ENCODE measurements around the gene SH3BGRL3.
"Not testable (repeated sequence)": the region's sequence is repeated elsewhere in the genome, so short reads cannot be mapped to it uniquely, and the experiment has no call there.

The SH3BGRL3 gene

DNA sequence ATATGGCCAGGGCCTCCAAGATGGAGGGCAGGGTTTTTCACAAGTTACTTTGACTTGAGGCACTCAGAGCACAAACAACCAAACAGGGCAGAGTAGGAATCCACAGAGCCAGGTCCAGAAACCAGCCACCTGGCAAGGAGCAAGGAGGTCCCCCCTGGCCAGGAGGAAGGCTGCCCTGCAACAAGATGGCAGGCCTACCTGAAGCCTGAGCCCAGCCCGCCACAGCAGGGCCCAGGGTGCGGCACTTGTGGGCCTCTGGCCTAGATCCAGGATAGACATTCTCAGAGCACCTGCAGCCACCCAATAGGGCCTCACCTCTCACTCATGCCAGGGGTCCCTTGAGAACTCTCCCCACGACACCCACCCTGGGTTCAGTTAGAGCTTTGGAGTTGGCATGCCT is 11.5 kb downstream of the SH3BGRL3 start:
- TF ChIP-seq ZNF274 (IDR thresholded peaks at IDR 0.05; ENCODE audit: low read depth, low read length): no peak
- H3K4me3 ChIP-seq (ENCODE audit: low read length): no peak overlapping the region

DNA sequence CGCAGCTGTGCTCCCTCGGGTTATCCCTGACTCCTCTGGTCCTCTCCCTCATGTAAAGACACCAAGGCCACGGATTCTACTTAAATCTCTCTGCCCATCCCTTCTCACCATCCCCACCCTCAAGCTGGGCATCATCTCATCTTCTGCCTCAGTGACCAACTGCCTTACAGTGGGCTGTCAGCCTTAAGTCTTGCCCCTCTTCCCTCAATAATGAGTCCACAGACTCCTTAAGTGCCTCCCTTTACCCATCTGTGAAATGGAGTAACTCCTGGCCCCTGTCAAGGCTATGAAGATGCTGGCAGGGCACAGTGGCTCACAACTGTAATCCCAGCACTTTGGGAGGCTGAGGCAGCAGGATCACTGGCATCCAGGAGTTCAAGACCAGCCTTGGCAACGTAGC is 12.1 kb downstream of the SH3BGRL3 start:
- H3K4me3 ChIP-seq (ENCODE audit: low read length): no peak overlapping the region
- no peak for TF ChIP-seq ZNF274 (IDR thresholded peaks at IDR 0.05; ENCODE audit: low read depth, low read length)

DNA sequence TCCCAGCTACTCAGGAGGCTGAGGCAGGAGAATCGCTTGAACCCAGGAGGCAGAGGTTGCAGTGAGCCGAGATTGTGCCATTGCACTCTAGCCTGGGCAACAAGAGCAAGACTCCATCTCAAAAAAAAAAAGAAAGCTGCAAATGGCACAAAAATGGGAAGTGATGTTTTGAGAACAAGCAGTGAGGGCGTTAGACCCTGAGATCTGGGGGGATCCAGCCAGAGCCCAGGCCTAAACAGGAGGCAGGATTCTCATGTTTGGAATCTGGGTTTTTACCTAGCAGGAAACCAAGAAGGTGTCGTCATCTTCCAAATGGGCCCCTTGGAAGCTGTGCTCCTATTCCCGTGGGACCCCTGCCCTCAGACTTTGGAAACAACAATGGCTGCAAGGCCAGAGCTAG is 12.8 kb downstream of the SH3BGRL3 start:
- H3K4me3 ChIP-seq (ENCODE audit: low read length): not testable (repeated sequence)

DNA sequence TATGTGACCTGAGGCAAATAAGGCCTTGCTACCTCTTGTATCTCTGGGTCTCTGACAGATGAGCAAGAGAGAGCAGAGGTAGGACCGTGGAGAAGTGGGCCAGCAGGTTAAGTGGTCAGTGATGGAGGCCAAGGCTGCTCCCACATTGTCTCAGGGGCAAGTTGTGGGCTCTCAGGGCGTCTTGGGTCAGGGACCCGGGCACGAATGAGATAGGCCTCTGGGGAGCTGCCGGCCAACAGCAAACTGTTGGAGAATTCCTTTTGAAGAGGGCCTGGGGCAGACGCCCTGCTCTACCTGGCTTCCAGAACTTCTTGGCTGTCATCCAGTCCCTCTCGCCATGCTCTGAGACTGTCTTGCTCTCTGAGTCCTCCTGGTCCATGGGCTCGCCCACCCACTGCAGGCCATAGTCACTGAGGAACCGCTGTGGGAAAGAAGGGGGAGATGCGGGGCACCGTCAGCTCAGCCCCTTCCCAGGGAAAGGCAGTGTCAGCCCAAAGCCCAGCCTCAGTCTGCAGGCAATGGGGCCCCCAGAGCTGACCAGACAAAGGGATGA is 14.1 kb downstream of the SH3BGRL3 start:
- TF ChIP-seq ZNF274 (IDR thresholded peaks at IDR 0.05; ENCODE audit: low read depth, low read length): no peak
- no peak overlapping the region for H3K4me3 ChIP-seq (ENCODE audit: low read length)

DNA sequence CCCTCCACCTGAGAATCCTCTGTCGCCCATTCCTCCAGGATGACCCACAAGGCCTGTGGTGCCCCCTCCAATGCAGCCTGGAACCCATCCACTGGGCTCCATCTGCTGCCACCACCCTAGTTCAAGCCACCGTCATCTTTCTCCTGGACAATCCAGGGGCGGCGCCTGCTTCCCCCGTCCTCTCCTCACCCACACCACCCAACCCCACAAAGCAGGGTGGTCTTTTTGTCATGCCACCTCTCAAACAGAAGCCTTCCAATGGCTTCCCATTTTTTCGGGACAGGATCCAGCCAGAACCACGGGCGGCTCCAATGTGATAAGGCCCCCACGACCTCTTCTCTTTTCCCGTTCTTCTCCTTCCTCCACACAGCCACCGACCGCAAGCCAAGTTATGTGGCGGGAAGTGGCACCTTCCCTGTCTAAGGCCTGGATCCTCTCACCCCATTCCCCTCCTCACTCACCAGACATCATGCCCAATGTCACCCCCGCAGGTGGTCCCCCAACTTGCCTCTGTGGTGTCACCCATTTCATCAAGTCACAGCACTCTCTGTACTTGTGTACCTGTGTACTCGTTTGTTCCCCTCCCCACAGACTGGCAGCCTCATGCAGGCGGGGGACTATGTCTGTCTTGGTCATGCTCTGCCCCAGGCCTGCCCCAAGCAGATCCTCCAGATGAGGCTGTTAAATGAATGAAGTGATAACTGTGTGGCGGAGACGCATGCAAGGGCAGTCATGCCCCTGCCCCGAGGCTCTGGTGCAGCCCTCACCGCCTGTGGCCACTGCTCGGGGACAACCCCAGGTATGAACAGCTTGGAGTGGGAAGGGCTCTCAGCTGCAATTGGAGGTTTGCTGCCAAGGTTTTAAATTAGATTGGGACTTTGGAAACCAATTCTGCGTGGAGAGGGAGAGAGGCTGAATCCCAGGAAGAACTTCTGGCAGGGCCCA is 15.6 kb downstream of the SH3BGRL3 start:
- no peak for TF ChIP-seq ZNF274 (IDR thresholded peaks at IDR 0.05; ENCODE audit: low read depth, low read length)
- no peak overlapping the region for H3K4me3 ChIP-seq (ENCODE audit: low read length)

DNA sequence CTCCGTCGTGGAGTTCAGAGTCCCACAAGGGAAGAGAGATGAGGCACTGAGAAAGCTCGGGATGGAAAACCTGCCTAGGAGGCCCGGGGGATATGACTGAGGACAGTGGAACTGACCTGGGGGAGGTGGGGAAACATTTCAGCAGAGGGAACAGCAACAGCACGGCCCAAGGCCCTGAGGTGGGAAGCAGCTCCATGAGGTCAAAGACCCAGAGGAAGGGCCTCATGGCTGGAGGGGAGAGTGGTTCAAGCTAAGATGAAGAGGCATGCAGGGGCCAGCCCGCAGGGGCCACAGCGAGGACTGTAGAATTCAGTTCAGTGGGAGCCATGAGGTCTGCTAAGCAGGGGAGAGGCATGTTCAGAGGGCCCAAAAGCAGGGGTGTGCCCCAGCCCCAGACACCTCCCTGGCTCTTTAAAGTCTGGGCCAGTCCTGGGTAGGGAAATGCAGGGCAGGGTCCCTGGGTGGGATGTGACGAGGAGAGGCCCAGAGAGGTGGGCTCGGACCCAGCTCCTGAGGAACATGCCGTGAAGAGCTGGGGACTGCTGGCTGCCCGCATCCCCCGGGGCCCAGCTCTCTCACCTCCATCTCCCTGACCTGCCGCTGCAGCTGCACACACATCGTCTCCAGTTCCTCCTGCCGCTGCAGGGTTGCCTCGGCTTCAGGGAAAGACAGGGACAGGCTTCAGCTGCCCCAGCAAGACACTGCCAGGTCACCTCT is 16.6 kb downstream of the SH3BGRL3 start:
- TF ChIP-seq ZNF274 (IDR thresholded peaks at IDR 0.05; ENCODE audit: low read depth, low read length): no peak
- no peak overlapping the region for H3K4me3 ChIP-seq (ENCODE audit: low read length)

DNA sequence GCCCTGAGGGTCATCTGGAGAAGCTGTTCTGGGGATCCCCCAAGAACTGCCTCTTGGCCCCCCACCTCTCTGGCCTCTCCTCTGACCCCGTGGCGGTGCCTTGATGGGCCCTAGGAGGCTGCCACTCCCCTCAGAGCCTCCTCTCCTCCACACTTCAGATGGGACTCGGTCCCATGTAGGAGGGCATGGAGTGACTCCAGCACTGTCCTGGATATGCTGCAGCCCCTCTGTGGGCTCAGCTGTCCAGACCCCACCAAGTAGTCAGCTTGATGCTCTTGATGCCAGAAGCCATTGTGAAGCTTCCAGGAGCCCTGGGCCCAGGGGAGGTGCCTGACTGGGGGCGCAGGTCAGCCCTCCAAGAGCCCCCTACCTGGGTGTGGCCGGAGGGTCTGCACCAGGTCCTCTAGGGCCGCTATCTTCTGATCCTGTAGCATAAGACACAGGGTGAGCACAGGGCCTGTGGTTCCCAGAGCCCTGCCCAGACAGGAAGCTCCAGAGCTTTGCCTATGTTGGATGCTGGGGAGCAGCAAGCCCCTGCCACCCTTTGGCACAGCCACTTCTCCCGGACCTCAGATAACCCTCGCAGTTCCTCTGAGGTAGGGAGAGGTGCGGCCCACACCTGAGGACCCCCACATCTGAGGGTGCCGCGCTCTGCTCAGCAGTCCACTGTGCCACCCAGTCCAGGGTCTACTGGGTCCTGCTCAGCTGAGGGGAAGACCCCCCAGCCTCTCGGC is 17.3 kb downstream of the SH3BGRL3 start:
- TF ChIP-seq ZNF274 (IDR thresholded peaks at IDR 0.05; ENCODE audit: low read depth, low read length): no peak

DNA sequence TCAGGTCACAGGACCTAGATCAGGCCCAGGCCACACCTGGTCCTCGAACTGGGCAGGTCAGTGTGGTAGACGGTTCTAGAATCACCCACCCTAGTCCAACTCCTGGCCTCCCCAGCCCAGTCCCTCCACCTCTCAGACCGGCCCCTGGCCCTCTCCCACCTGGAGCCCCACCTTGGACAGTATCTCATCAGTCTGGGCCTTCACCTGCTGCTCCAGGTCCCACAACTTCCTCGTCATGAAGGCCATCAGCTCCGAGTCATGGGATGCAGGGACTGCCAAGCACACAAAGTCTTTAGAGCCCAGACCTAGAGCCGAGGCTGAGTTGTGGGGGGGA is 17.9 kb downstream of the SH3BGRL3 start:
- no peak for TF ChIP-seq ZNF274 (IDR thresholded peaks at IDR 0.05; ENCODE audit: low read depth, low read length)
- H3K4me3 ChIP-seq (ENCODE audit: low read length): no peak overlapping the region

More for the DNA sequence above, 17.3 kb downstream of the SH3BGRL3 start:
- H3K4me3 ChIP-seq (ENCODE audit: low read length): no peak overlapping the region

DNA sequence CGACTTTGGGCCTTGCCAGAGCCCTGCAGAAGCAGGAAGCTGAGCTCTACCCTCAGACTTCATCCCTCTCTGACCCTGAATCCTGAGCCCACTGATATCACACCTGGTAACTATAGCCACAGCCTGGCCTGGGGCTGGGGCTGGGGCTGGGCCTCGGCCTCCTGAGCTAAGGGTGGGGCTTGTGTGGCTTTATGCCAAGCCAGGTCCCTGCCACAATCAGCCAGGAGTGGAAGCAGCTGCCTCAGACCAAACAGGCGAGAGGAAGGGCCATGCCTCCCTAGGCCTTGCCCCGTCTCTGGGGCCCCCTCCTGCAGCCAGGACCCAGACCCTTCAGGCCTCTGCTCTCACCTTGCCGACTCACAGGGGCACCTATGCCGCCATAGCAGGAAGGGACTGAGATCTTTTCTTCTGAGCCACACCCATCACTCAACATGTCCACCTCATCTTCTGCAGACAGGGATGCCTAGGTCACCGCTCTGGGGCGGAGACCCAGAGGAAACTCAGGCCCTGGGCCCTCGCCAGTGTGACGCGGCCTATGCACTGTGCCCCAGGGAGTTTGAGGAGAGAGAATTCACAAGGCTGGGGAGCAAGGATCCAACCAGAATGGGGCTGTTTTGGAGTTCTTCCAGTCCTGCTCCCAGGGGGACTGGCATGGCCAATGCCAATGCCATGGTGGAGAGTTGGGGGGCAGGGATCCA is 20.8 kb downstream of the SH3BGRL3 start:
- H3K4me3 ChIP-seq (ENCODE audit: low read length): no peak overlapping the region
- no peak for TF ChIP-seq ZNF274 (IDR thresholded peaks at IDR 0.05; ENCODE audit: low read depth, low read length)

DNA sequence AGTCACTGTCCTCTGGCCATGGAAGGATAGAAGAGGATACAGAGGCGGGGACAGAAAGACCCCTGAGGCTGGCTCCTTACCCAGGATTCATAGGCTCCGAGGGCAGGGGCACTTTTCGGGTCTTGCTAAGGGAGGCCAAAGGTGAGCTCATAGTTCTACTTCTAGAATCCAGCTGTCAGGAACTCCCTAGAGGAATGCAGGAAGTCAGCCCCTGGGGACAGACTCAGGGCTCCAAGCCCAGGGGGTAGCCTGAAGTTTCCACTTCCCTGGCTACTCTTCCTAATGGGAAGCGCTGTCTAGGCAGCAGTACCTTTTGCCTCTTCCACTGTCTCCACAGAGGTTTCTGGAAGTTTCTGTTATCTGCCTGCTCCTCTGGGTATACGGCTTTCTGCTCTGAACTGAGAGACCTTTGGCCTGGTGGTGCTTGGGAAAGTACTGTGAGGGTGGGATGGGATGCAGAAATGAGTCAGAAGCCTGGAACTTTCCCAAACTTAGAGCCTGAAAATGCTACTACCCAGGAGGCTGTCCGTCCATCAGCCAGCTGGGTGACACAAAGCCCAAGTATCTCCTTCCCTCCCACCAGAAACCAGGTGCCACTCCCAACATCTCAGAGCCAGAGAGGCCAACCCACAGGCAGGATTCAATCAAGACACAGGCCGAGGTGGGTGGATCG is 23.0 kb downstream of the SH3BGRL3 start:
- TF ChIP-seq ZNF274 (IDR thresholded peaks at IDR 0.05; ENCODE audit: low read depth, low read length): no peak
- H3K4me3 ChIP-seq (ENCODE audit: low read length): no peak overlapping the region

DNA sequence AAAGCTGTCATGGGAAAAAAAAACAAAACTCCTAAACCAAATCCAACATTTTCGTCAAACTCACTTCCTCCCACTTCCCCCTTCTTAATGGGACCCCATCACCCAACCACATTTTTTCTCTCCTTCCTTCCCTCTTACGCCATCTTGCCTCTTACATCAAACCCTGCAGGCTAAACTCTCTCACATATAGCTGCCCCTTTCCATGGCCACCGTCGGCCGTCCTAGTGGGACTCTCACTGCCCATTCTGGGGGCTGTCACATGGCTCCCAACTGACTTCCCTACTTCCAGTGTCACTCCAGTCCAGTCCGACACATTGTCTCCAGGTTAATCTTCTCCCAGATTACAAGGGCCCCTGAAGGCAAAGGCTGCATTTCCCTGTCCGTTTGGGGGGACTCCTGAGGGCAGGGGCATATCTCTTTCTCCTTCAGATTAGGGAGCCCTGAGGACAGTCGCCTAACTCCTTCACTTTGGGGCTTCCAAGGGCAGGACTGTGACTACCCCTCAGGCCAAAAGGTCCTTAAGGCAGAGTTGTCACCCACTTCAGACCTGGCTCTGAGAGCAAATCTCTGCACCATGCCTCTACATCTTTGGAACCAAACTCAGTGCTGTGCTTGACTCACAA is 25.9 kb downstream of the SH3BGRL3 start:
- no peak for TF ChIP-seq ZNF274 (IDR thresholded peaks at IDR 0.05; ENCODE audit: low read depth, low read length)
- peak overlapping the region; percentile 67 for H3K4me3 ChIP-seq (ENCODE audit: low read length)

DNA sequence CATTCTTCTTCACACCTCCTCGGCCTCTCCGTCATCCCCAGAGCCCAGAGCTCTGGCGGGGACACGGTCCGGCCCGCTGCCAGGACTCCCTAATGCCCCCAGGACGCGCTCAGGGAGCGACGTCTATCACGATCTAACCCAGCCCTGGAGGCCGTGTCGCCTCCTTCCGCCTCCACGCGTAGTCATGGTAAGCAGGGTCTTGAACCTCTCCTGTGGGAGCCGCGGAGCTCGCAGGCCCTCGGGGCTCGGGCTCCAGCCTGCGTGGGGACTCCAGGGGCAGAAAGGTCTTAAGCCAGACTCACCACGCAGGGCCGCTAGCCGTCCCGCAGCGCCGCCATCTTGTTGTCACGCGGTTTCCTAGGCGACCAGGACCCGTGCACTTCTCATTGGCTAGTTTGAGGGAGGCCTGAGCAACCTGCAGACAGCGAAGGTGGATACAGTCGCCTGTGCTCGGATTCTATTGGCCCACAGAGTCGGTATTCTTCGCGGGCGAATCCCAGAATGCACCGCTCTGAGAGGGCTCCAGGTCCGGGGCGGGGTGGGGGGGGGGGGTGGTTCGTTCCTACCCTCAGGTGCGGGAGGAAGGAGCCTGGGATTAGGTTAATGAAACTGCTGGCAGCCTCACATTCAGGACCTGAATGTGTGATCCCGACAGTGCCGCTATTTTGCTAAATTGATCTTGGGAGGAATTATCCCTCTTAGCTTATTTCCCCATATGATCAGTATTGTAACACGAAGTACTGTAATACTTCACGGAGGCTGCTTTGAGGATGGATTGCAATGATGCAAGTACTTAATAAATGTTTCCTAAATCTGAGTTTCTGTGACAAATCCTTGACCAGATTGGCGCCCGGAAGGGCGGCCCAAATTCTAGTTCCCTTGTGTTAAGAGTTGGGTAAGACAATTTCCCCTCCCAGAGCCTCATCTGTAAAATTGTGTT is 26.7 kb downstream of the SH3BGRL3 start, which contains the start of gene UBXN11:
Gene UBXN11, minus strand, starts transcription at position 347 of the 940 bp plus-strand sequence. CDS start 3,753 bp downstream, outside the sequence.
- H3K4me3 ChIP-seq (ENCODE audit: low read length): peak within 1 kb of the TSS; percentile 67
- no peak for TF ChIP-seq ZNF274 (IDR thresholded peaks at IDR 0.05; ENCODE audit: low read depth, low read length)
